HG02759 (cell line): Measurements from ENCODE around the gene KRTAP10-12.
"Not testable (repeated sequence)": the region's sequence is repeated elsewhere in the genome, so short reads cannot be mapped to it uniquely, and the experiment has no call there.

Experiments
- ATAC-seq: cut with Tn5 transposase; IDR thresholded peaks from one replicate; pipeline ENCODE4 v1.9.1; 2021; ENCODE audit warnings: mild to moderate bottlenecking, moderate library complexity; ENCODE audit not compliant: unreplicated experiment

The KRTAP10-12 gene

GRCh38 chr21:44667612-44668011 is 29.4 kb upstream of the KRTAP10-12 start:
- no peak for ATAC-seq

- ATAC-seq, result no peak
Observed at GRCh38 chr21:44670642-44671432, 26.1 kb upstream of the KRTAP10-12 start.

GRCh38 chr21:44671911-44672310 is 25.1 kb upstream of the KRTAP10-12 start:
- ATAC-seq, result no peak

DNA sequence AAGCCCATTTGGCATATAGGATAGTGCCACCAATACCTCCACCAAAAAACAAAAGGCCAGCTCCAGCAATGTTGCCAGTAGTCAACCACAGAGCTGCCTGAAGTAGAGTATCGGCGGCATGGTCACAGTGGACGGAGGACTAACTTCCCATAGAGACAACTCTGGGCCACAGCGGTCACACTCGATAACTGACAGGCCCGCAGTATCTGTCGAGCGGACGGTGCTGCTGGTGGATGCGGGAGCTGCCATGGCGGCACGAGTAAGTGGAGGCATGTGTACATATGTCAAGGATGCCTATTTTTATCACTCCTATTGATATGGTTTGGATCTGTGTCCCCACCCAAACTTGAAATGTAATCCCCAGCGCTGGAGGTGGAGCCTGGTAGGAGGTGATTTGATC is 19.1 kb upstream of the KRTAP10-12 start:
- ATAC-seq, result no peak

- ATAC-seq, result no peak
Observed at GRCh38 chr21:44681152-44681551, 15.8 kb upstream of the KRTAP10-12 start.

- ATAC-seq, result no peak
Observed at GRCh38 chr21:44681861-44682579, 15.0 kb upstream of the KRTAP10-12 start, which contains the start of gene KRTAP12-1. TSS of gene KRTAP12-1 (minus strand) at chr21:44682163. CDS start at chr21:44682123, 40 bp downstream.

DNA sequence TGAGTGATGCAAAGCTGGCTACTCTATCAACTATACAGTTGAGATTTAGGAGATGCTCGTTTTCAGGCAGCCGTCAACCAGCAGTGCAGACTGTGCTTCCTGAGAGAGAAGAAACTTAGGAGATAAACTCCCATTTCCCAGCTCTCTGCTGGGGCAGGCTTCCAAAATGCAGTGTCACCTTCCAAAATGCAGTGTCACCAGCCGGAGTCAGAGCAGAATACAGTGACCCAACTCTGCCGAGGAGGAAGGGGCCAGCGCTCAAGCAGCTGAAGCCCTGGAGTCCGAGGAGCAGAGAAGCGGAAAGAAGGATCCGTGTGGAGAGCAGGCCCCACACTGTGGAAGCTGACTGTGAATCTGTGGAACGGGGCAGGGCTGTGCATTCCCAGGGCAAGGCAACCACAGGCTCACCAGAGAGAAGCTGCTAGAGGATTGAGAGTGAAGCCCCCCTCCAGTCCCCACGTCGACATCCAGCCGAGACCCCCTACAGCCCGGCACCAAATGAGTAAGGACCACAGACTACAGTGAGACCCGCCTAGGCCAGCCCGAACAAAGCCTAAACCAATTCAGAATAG is 14.3 kb upstream of the KRTAP10-12 start:
- no peak for ATAC-seq

DNA sequence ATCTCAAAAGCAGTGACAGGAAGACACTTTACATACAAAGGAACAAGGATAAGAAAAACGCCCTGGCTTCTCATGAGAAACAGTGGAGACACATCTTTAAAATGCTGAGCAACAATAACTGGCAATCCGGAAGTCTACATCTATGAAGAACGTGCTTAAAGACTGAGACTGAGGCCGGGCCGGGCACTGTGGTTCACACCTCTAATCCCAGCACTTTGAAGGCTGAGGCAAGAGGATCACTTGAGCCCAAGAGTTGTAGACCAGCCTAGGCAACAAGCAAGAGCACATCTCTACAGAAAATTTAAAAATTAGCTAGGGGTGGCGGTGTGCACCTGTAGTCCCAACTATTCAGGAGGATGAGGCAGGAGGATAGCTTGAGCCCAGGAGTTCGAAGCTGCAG is 12.9 kb upstream of the KRTAP10-12 start:
- ATAC-seq, result no peak

DNA sequence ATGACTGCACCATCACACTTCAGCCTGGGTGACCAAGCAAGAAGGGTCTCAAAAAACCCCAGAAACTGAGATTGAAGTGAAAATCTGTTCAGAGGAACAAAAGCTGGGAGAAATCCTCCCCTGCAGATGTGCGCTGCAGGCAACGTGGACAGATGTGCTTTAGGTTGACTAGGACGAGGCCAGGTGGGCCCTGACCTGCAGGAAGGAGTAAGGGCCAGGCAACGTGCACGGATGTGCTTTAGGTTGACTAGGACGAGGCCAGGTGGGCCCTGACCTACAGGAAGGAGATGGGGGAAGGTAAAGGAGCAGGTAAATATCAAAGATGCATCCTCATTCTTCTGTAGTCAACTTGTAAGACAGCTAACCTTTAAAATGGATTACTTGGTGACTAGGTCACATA is 12.5 kb upstream of the KRTAP10-12 start:
- ATAC-seq, result no peak

GRCh38 chr21:44685050-44685449 is 11.9 kb upstream of the KRTAP10-12 start:
- not testable (repeated sequence) for ATAC-seq

GRCh38 chr21:44686000-44686781 is 10.8 kb upstream of the KRTAP10-12 start:
- no peak for ATAC-seq

DNA sequence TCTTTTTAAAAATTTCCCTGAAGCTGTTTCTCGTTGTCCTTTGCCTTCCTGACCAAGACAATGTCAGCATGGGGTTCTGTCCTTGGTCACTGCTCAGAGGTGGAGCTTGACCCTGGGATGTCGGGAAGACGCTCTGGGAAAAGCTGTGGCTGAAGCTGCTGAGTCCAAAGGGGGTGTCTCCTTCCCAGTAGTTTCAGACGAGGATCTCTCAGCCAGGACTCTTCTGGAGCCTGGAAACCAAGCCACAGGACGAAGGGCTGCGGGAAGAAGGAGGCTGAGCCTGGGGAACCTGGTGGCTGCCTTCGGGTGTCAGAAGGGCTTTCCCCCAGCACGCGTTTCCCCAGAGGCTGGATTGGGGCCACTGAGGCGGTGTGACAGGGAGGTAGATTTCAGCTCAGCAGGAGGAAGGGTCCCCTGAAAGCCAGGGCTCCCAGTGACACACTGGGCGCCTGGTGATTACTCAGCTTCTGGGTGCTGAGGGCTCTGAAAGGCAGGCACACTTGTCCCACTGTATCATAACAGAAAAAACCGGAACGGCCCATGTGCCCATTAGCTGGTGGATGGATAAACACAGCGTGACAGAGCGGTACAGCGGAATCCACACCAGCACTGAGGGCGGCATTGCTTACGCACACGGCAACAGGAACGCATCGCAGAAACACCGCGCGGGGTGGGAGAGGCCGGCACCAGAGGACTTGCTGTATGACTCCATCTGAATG is 10.0 kb upstream of the KRTAP10-12 start:
- ATAC-seq, result no peak

- ATAC-seq, result no peak
Observed at GRCh38 chr21:44687671-44688070, 9.3 kb upstream of the KRTAP10-12 start.

DNA sequence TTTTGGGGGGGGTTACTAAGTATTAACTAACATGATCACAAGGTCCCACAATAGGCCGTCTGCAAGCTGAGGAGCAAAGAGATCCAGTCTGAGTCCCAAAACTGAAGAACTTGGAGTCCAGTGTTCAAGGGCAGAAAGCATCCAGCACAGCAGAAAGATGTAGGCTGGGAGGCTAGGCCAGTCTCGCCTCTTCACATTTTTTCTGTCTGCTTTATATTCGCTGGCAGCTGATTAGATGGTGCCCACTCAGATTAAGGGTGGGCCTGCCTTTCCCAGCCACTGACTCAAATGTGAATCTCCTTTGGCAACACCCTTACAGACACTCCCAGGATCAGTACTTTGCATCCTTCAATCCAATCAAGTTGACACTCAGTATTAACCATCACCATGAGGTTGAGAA is 7.2 kb upstream of the KRTAP10-12 start:
- ATAC-seq, result not testable (repeated sequence)

GRCh38 chr21:44691686-44692085 is 5.3 kb upstream of the KRTAP10-12 start:
- no peak for ATAC-seq

DNA sequence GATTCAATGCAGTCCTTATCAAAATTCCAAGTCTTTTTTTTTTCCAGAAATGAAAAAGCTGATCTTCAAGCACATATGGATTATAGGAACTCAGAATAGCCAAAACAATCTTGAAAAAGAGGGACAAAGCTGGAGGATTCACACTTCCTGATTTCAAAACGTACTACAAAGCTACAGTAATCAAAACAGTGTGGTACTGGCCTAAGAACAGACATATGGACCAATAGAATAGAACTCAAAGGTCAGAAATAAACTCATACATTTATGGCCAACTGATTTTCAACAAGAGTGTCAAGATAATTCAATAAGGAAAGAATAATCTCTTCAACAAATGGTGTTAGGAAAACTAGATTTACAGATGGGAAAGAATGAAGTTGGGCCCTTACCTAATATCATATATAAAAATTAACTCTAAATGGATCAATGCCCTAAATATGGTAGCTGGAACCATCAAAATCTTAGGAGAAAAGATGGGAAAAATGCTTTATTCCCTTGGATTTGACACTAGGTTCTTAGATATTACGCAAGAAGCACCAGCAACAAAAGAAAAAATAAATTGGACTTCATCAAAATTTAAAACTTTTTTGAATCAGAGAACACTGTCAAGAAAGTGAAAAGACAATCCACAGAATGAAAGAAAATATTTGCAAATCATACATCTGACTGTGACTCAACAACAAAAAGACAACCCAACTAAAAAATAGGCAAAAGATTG is 4.0 kb upstream of the KRTAP10-12 start:
- ATAC-seq, result no peak

DNA sequence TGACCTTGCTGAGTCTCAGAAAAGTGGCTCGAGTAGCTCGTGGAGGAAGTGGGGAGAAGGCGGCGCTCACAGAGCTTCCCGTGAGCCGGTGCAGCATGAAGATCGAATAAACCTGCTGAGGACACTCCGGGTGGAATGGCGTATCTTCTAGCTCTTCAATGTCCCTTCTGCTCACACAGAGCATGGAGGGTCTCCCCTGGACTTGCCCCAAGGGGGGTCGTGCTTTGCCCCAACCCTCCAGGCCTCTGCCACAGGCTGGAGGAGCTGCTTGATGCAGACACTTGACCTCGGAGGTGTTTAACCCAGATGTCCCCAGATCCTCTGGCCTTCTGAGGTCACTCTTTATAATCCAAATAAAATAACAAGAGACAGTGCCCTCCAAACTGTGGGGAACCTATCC is 2.2 kb upstream of the KRTAP10-12 start:
- no peak for ATAC-seq

DNA sequence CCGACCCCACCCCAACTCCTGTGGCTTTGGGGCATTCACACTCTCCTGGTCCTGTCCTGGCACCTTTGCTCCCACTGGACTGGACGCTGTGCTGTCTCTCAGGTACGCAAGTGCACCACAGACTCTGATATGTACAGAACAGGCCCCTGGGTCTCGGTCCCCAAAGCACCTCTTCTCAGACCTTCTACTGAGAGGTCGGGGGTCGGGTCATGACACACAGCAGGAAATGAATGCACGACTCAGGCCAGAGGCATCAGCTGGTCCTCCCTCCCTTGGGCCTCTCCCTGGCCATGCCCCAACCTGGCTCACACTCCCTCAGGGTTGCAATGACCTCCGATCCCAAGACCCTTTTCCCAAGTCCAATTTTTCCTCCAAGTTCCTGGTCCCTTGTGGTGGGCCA is 1.8 kb upstream of the KRTAP10-12 start:
- ATAC-seq, result no peak

DNA sequence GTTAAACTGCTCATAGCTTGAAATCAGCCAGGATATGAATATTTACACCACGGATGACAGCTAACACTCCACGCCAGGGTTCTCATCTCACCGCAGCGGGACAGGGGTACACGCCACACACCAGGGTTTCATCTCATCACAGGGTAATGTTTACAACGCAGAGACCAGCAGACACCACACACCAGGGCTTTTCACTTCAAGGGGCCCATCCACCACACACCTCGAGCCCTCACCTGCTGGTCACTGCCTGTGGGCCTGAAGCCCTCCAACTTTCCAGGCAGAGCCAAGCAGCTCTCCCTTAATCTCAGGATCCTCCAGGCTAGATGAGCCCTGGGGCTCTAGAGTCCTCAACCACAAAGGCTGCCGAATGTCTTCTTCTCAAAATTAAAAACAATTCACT is 1.3 kb upstream of the KRTAP10-12 start:
- no peak for ATAC-seq

GRCh38 chr21:44696572-44696971 is 400 bp upstream of the KRTAP10-12 start:
- no peak for ATAC-seq
